GM19438 (cell line): Measurements from ENCODE around the gene PITRM1.

ENCODE experiments used
- ATAC-seq: cut with Tn5 transposase; IDR thresholded peaks from one replicate; pipeline ENCODE4 v1.9.1; 2021; ENCODE audit warnings: low read depth; ENCODE audit not compliant: unreplicated experiment

The PITRM1 gene

GRCh38 chr10:3142146-3142875 lies 30.3 kb downstream of the PITRM1 start:
- no peak for ATAC-seq

- ATAC-seq = no peak
These were observed 31.1 kb downstream of the PITRM1 start for GRCh38 chr10:3141351-3142005.

- no peak for ATAC-seq
These were observed 32.3 kb downstream of the PITRM1 start for GRCh38 chr10:3140280-3140679.

- ATAC-seq = no peak
These were observed 33.2 kb downstream of the PITRM1 start for GRCh38 chr10:3139216-3139910.

GRCh38 chr10:3137958-3138726 lies 34.4 kb downstream of the PITRM1 start:
- ATAC-seq = no peak

- ATAC-seq = no peak
These were observed 35.6 kb downstream of the PITRM1 start for GRCh38 chr10:3136763-3137611.

- ATAC-seq = no peak
These were observed 36.2 kb downstream of the PITRM1 start for GRCh38 chr10:3136336-3136735.

GRCh38 chr10:3135006-3135405 lies 37.6 kb downstream of the PITRM1 start:
- ATAC-seq = no peak

GRCh38 chr10:3133948-3134347 lies 38.6 kb downstream of the PITRM1 start:
- no peak for ATAC-seq

- ATAC-seq = no peak
These were observed 40.3 kb downstream of the PITRM1 start for GRCh38 chr10:3132036-3133025.

GRCh38 chr10:3131098-3131497 lies 41.5 kb downstream of the PITRM1 start:
- no peak for ATAC-seq

- no peak for ATAC-seq
These were observed 42.8 kb downstream of the PITRM1 start for GRCh38 chr10:3129581-3130340.

GRCh38 chr10:3128379-3129130 lies 44.0 kb downstream of the PITRM1 start:
- no peak for ATAC-seq

- ATAC-seq = no peak
These were observed 44.7 kb downstream of the PITRM1 start for GRCh38 chr10:3127921-3128320.

- ATAC-seq = no peak
These were observed 45.7 kb downstream of the PITRM1 start for GRCh38 chr10:3126741-3127346.

- ATAC-seq = no peak
These were observed 46.3 kb downstream of the PITRM1 start for GRCh38 chr10:3126249-3126648.
